Central memory CD4-positive, alpha-beta T cell (primary cell): ENCODE measurements around the gene CDK14.

ENCODE experiments used
- DNase-seq: peaks from one replicate; pipeline ENCODE4 v3.0.0; 2022

CDK14 gene

GRCh38 chr7:90645784-90646183 is 49.7 kb downstream of the CDK14 start:
- DNase-seq, result no peak

GRCh38 chr7:90648107-90648506 is 52.0 kb downstream of the CDK14 start:
- DNase-seq, result no peak

GRCh38 chr7:90648834-90649233 is 52.7 kb downstream of the CDK14 start:
- DNase-seq, result no peak

GRCh38 chr7:90654718-90655427 is 58.8 kb downstream of the CDK14 start:
- no peak for DNase-seq

- no peak for DNase-seq
Measured at GRCh38 chr7:90655566-90655965, 59.4 kb downstream of the CDK14 start.

- no peak for DNase-seq
Measured at GRCh38 chr7:90657481-90657880, 61.4 kb downstream of the CDK14 start.

- DNase-seq, result no peak
Measured at GRCh38 chr7:90660100-90660499, 64.0 kb downstream of the CDK14 start.

- no peak for DNase-seq
Measured at GRCh38 chr7:90660819-90661218, 64.7 kb downstream of the CDK14 start.

GRCh38 chr7:90661290-90662151 is 65.4 kb downstream of the CDK14 start:
- no peak for DNase-seq

- no peak for DNase-seq
Measured at GRCh38 chr7:90663176-90663575, 67.1 kb downstream of the CDK14 start.

GRCh38 chr7:90666186-90666585 is 70.1 kb downstream of the CDK14 start:
- DNase-seq, result no peak

GRCh38 chr7:90668992-90669391 is 72.9 kb downstream of the CDK14 start:
- DNase-seq, result no peak

- no peak for DNase-seq
Measured at GRCh38 chr7:90669492-90669891, 73.4 kb downstream of the CDK14 start.

- no peak for DNase-seq
Measured at GRCh38 chr7:90671571-90671970, 75.5 kb downstream of the CDK14 start.

GRCh38 chr7:90672210-90672609 is 76.1 kb downstream of the CDK14 start:
- DNase-seq, result no peak

- DNase-seq, result no peak
Measured at GRCh38 chr7:90674625-90675024, 78.5 kb downstream of the CDK14 start.

GRCh38 chr7:90675982-90676381 is 79.9 kb downstream of the CDK14 start:
- no peak for DNase-seq

GRCh38 chr7:90677486-90678404 is 81.6 kb downstream of the CDK14 start:
- DNase-seq, result no peak

- DNase-seq, result no peak
Measured at GRCh38 chr7:90678986-90679385, 82.9 kb downstream of the CDK14 start.

- DNase-seq, result no peak
Measured at GRCh38 chr7:90680484-90680883, 84.4 kb downstream of the CDK14 start.

GRCh38 chr7:90681336-90682022 is 85.4 kb downstream of the CDK14 start:
- DNase-seq, result no peak

GRCh38 chr7:90686146-90686545 is 90.0 kb downstream of the CDK14 start:
- DNase-seq, result no peak

- DNase-seq, result no peak
Measured at GRCh38 chr7:90688810-90689209, 92.7 kb downstream of the CDK14 start.
